Stimulated activated CD8-positive, alpha-beta memory T cell treated with anti-CD3 and anti-CD28 coated beads, Interleukin-7, amount 100 ng/mL, for 48 hours (primary cell): ENCODE measurements around the gene NOL7.

Experiments used
- DNase-seq, 2 donors: peaks; one replicate each; pipeline ENCODE4 v3.0.0-alpha.2; 2020; ENCODE audit warnings: low read depth in 1 of 2; ENCODE audit errors: extremely low read depth in 1 of 2

The NOL7 gene

DNA sequence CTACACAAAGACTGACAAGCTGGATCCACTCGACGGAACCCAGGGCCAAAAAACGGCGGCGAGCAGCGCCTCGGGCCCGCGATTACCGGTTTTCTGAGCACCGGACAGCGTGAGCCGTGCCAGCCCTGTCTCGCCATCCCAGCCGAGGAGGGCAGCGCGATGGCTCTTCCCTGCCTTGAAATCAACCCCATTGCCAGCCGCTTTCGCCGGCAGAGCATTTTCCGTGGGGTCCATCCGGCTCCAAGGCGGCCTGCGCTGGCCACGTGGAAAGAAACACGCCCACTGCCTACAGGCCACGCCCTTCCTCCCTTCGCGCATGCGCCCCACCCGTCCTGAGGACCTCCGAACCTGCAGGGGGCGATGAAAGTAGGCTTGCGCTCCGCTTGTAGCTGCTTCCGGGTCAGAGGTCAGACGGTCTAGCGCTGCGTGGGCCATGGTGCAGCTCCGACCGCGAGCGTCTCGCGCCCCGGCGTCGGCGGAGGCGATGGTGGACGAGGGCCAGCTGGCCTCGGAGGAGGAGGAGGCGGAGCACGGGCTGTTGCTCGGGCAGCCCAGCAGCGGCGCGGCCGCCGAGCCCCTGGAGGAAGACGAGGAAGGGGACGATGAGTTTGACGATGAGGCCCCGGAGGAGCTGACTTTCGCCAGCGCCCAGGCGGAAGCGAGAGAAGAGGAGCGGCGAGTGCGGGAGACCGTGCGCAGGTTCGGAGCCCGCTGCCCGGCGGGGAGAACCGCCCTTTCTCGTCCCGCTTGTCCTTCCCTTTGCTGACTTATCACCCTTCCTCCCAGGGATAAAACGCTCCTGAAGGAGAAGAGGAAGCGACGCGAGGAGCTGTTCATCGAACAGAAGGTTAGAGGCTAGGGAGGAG lies at the start of gene NOL7:
Gene NOL7 (plus strand): TSS at position 410 of the 866 bp plus-strand sequence. CDS start 24 bp downstream, at position 434.
- DNase-seq: peak; percentile 91 to 97

DNA sequence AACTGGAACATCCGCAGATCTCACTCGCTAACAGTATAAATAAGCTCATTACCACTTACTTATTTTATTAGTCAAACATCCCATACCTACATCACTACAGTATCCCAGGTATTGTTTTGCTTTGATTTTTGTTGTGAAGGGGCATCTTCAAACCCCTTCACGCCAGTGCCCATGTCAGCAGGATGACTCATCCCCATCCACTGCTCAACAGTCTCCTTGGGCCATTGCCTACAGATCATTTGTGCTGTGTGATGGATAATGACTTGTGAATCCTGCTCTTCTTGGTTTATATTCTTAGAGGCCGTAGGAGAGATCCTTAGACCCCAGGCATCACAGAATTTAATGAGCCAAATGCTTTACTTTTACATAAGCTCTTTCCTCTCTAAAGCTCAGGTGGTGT lies 49.2 kb upstream of the NOL7 start:
- DNase-seq: no peak

DNA sequence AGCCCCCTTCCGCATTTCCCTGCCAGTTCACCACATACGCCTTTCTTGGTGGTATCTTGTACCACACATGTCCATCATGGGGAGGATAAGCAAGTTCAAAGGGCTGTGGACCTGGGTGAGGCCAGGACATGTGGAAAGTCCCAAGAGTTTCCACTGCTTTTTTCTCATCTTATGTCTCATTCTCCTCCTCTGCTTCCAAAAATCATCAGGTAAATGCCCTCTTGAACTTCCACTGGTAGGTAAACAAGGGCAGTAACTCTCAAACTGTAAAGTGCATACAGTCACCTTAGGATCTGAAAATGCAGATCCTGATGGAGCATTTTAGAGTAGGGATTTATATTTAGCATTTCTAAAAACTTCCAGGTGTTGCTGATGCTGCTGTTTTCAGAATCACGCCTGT lies 48.6 kb upstream of the NOL7 start:
- no peak for DNase-seq

- no peak for DNase-seq
These were observed 46.2 kb upstream of the NOL7 start for GRCh38 chr6:13568970-13569369.

GRCh38 chr6:13572240-13572639 lies 42.9 kb upstream of the NOL7 start:
- no peak for DNase-seq

DNA sequence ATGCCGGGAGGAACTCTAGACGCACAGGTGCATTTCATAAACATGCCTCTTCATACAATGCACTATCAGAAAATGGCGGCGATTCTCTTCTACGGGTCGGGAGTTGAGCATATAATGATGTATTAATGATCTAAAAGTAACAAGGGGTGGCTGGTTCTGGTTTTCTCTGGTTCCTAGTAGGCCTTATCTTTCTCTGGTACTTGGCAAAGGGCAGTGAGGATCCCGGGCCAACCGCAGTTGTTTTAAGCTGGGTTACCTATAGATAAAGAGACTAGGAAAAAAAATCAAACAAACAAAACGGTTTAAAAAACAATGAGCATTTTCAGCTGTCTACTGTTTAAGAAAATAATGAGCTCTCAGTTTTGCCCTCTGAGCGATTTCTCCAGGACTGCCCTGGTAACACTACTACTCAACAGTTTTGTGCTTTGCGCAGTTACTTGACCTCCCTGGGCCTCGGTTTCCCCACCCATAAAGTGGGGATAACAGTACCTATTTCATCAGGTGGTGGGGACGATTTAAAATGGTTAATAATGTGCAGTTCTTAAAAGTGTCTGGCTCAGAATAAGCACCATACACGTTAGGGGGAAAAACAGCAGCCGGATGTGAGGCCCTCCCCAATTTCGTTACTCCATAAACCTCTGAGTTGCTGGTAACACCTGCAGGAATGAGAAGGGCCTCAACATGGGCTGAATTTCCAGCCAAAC lies 42.0 kb upstream of the NOL7 start:
- no peak for DNase-seq

DNA sequence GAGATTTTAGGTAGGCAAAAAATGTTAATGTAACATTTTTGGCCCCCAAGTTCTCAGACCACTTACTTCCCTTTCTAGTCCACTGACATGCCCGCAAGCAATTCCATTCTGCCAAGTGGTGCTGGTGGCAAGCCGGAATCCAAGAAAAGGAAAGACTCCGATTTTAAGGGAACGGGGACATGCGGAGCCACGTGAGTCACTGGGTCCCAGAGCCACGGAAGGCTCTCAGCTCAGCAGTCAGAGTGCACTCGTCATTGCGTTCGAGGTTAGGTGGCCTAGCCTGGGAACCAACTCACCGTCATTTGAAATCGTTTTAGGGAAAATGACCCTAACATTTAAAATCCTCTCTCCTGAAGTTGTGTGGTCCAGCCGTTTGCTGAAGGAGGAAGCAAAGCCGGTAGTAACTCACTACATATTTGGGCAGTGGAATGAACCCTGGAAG lies 41.4 kb upstream of the NOL7 start:
- peak in 1 of 2 donors; percentile 11 for DNase-seq

DNA sequence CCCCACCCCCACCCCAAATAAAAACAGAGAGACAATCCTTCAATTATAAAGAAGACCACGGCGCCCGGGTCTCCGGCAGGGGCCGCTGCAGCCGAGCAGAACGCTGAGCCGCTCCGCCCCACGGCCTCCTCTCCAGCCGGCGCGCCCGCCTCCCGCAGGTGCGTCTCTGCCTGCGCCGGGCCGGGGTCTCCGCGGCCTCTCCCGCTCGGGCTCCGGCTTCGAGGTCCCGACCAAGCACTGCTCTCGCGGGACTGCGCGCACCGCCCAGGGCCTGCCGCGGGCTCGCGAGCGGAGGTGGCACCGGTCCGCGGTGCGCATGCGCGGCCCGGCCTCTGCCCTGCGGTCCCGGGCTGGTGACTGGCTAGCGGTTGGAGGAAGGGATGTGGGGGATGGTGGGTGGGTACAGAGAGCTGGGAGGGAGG lies 41.0 kb upstream of the NOL7 start:
- DNase-seq: peak; percentile 82 to 90

DNA sequence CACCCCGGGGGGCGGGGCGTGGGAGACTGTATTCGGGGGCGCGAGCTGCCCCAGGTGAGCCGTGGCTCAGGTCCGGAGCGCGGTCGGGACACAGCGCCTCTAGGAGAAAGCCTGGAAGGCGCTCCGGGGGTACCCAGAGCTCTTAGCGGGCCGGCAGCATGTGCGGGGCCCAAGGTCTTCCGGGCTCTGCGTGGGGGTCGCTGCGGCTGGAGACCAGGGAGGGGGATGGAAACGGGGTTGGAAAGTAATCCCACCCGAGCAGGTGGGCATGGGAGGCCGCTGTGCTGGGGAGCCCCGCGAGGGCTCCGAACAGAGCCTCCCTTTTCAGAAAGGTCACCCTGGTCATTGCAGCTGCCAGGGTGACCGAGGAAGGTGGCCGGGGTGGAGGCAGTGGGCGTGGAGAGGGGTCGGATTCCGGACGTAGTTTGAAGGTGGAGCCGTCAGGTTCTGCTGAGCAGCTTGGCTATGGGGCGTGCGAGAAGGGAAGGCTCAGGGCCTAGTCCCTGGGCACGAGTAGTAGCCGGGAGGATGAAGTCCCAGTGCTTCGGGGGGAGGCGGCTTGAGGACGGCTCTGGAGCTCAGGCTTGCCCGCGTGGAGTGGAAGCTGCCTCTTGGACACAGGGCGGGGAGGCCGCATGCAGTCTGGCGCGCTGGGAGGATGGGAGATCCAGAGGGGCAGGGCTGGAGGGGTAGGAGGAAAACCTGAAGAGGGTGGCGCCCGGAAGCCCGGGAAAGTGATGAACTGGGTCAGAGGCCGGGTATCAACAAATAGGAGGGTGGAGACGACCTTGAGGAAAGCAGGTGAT lies 40.4 kb upstream of the NOL7 start, which contains the start of gene SIRT5:
Gene SIRT5 (plus strand): TSS at position 31 of the 806 bp plus-strand sequence. CDS start 9,510 bp downstream, outside the sequence.
- peak; percentile 50 to 67 for DNase-seq

GRCh38 chr6:13575377-13575775 lies 39.8 kb upstream of the NOL7 start:
- no peak for DNase-seq

GRCh38 chr6:13576017-13576416 lies 39.1 kb upstream of the NOL7 start:
- DNase-seq: no peak

DNA sequence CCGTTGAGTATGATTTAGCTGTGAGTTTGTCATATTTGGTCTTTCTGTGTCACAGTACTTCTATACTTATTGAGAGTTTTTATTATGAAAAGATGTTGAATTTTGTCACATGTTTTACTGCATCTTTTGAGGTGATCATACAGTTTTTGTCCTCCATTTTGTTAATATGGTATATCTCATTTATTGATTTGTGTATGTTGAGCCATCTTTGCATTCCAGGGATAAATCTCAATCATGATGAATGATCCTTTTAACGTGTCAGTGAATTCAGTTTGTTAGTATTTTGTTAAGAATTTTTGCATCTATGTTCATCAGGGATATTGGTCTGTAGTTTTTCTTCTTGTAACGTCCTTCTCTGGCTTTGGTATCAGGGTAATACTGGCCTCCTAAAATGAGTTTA lies 37.2 kb upstream of the NOL7 start:
- DNase-seq: no peak

GRCh38 chr6:13579911-13580310 lies 35.2 kb upstream of the NOL7 start:
- DNase-seq: no peak

GRCh38 chr6:13581700-13582229 lies 33.4 kb upstream of the NOL7 start:
- no peak for DNase-seq

DNA sequence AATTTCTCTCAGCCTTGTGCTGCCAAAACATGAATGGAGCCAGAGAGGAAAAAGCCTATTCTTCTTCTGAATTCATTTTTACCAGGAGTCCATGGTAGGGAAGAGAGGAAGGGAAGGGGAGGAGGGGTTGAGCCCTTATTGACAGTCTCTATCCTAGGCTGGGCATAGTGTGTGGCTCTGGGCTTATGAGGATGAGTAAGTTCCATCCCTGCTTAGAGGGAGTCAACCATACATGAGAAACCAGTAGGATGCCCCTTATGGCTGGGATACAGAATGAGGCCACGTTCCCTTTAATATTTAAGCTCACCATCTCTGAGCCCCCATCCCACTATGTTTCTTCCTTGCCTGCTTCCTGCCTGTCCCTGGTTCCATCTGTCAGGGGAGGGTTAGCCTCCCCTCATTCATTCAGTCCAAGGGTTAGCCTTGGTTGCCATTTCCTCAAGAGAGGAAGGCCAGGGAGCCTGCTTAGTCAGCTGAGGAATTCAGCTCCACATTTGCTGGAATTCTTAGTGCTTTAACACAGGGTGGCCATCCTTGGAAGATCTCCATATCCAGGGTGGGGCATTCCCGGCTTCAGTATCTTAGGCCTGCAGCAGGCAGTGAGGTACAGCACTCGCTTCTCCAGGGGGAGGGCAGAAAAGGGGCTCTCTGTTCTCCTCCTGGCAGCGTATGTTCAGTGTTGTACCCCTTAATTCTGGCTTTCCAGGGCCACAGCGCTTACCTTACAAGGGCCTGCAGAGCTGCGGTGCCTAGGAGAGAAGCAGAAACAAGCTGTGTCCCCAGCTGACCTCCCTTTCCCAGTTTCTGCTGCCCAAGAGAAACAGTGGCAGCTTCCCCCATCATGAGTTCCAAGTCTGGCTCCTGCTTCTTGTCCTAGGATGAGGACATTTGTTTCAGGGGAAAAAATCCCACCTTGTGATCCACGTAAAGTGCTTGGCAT lies 28.3 kb upstream of the NOL7 start:
- DNase-seq: no peak

DNA sequence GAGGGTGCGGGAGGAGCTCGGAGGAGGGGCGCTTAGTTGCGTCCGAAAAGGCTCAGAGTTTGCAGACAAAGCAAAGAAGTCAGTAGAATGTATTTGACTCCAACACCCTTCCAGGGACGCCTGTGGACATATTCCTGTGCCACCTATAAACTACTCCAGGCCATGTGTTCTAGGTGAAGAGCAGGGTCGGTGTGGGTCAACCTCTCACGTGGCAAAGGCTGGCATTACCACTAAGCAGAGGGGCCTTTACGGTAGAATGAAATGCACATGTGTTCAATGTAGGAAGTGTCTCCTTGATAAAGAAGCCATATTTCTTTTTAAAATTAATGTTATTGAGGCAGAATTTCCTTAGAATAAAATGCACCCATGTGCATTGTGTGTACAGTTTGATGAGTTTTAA lies 25.3 kb upstream of the NOL7 start:
- no peak for DNase-seq

GRCh38 chr6:13590574-13591153 lies 24.5 kb upstream of the NOL7 start:
- no peak for DNase-seq

DNA sequence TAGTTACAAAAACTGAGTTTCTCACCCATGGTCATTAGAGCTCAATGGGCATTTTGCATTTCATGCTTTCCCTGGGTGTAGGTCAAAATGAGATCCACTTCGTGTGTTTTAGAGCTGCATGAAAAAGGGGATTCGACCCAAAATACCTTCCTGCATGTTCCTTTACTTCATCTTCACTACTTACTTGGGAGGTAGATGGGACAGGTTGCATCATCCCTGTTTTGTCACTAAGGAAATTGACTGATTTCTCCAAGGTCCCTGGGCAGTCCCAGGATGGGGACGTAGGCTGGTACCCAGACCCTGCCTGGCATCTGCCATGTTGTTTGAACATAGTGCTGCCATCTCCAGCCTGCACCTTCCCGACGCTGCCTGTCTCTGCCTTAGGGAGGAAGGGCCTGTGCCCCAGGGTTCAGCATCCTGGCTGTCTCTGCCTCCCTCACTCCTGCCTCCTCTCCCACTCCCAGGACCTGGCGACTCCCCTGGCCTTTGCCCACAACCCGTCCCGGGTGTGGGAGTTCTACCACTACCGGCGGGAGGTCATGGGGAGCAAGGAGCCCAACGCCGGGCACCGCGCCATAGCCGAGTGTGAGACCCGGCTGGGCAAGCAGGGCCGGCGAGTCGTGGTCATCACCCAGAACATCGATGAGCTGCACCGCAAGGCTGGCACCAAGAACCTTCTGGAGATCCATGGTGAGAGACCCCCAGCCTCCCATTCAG lies 23.8 kb upstream of the NOL7 start:
- DNase-seq: no peak

GRCh38 chr6:13593103-13593502 lies 22.0 kb upstream of the NOL7 start:
- DNase-seq: no peak
